MCF 10A (cell line): ENCODE data around the gene AUTS2. TPM values are rescaled to one million over a fixed set of nuclear protein-coding genes. Genes with fewer than 3 reads are reported as not detected.

ENCODE experiments used
- BruUV-seq: library from RNA; stranded (reverse); fragments of 400-500 nt; replicated peaks from 2 replicates; lab custom pipeline; 2021; lab: Mats Ljungman, UMichigan
- CTCF ChIA-PET: fragments of 300-600 bp; sonication (Branson Sonifier 250); formaldehyde crosslinking; extraction: SDS; loops from one replicate; lab custom pipeline; 2021; ENCODE audit warnings: antibody characterized with exemption, inconsistent platforms; lab: Yijun Ruan, JAX
- POLR2A ChIA-PET: fragments of 300-600, 350-650 bp; sonication (Branson Sonifier 250); formaldehyde crosslinking; extraction: SDS; loops from one replicate; lab custom pipeline; 2020; ENCODE audit warnings: antibody characterized with exemption, inconsistent platforms; lab: Yijun Ruan, JAX
- DNase-seq: peaks from one replicate; pipeline ENCODE4 v3.0.0-alpha.2; 2018; ENCODE audit not compliant: unreplicated experiment
- H3K27ac Mint-ChIP-seq: one replicate; pipeline ENCODE4 v1.8.0; 2022; ENCODE audit warnings: mild to moderate bottlenecking, low read depth, mixed read lengths; ENCODE audit not compliant: unreplicated experiment
- H3K27me3 Mint-ChIP-seq: one replicate; pipeline ENCODE4 v1.8.0; 2022; ENCODE audit warnings: mixed read lengths; ENCODE audit not compliant: insufficient read depth, unreplicated experiment
- H3K36me3 Mint-ChIP-seq: one replicate; pipeline ENCODE4 v1.8.0; 2022; ENCODE audit warnings: mild to moderate bottlenecking, moderate library complexity, mixed read lengths; ENCODE audit not compliant: insufficient read depth, unreplicated experiment
- H3K4me1 Mint-ChIP-seq: one replicate; pipeline ENCODE4 v1.8.0; 2022; ENCODE audit warnings: mixed read lengths; ENCODE audit not compliant: insufficient read depth, unreplicated experiment
- H3K4me3 Mint-ChIP-seq: one replicate; pipeline ENCODE4 v1.8.0; 2022; ENCODE audit warnings: mild to moderate bottlenecking, moderate library complexity, mixed read lengths; ENCODE audit not compliant: unreplicated experiment
- H3K9me3 Mint-ChIP-seq: one replicate; pipeline ENCODE4 v1.8.0; 2022; ENCODE audit warnings: mixed read lengths; ENCODE audit not compliant: unreplicated experiment
- CTCF ChIP-seq: fragments of 200-600 bp; IDR thresholded peaks from one replicate; pipeline ENCODE4 v1.8.0; 2022; ENCODE audit warnings: antibody characterized with exemption, mild to moderate bottlenecking; ENCODE audit not compliant: unreplicated experiment
- intact Hi-C: fragments of 100-400 bp; cut with micrococcal nuclease; formaldehyde crosslinking; loops from 2 replicates; pipeline ENCODE4 v1.14.1; 2022
- total RNA-seq: library from RNA; stranded (reverse); gene quantifications from 2 replicates; pipeline ENCODE4 v1.2.3, GENCODE V29; 2022

AUTS2 gene
- total RNA-seq, 1 experiment from 2014 or later: 1.3 TPM

DNA sequence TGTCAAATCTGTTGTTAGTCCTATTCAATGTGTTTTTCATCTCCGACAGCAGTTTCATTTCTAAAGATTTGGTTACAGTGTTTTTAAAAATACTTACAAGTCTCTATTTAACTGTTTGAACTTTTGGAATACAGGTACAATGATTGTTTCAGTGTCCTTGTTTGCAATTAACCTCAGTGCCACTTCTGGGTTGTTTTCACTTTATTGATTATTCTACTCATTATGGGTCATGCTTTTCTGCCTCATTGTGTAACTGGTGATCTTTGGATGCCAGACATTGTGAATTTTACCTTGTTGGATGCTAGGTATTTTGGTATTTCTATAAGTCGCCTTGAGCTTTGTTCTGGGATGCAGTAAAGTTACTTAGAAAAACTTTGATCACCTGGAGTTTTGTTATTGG, 331.3 kb downstream of the AUTS2 start:
- Mint-ChIP-seq H3K9me3 (peaks cover 35% of the 10 kb centered on the region), H3K36me3 (no peaks in the 10 kb centered on the region), H3K27me3 (no peaks in the 10 kb centered on the region), H3K4me3 (no peak overlapping the region), H3K27ac (no peak overlapping the region), H3K4me1 (no peaks in the 10 kb centered on the region)
- intact Hi-C loops: no loop called here
- no peak for DNase-seq
- no TSS peak for BruUV-seq
- CTCF ChIA-PET: interaction anchor here (0.7 kb wide), 1 partner anchor 470 kb away, joined by 3 read pairs; no protein-coding TSS in a partner anchor
- POLR2A ChIA-PET: no interaction called here
- TF ChIP-seq CTCF: no peak

- no peak overlapping the region for H3K4me3 Mint-ChIP-seq
- H3K36me3 Mint-ChIP-seq: no peaks in the 10 kb centered on the region
- intact Hi-C loops: no loop called here
- peaks cover 28% of the 10 kb centered on the region for H3K9me3 Mint-ChIP-seq
- no peaks in the 10 kb centered on the region for H3K27me3 Mint-ChIP-seq
- DNase-seq: no peak
- ChIA-PET CTCF (interaction anchor here (0.6 kb wide), 2 partner anchors 111 to 870 kb away, joined by 4 to 5 read pairs; no protein-coding TSS in a partner anchor), POLR2A (no interaction called here)
- H3K4me1 Mint-ChIP-seq: no peaks in the 10 kb centered on the region
- no peak for TF ChIP-seq CTCF
- no peak overlapping the region for H3K27ac Mint-ChIP-seq
- no TSS peak for BruUV-seq
These were observed 333.9 kb downstream of the AUTS2 start for GRCh38 chr7:69932034-69932628.

GRCh38 chr7:69934144-69934903, 336.0 kb downstream of the AUTS2 start:
- POLR2A ChIA-PET: no interaction called here
- Mint-ChIP-seq H3K9me3 (peaks cover 24% of the 10 kb centered on the region), H3K27ac (no peak overlapping the region), H3K36me3 (no peaks in the 10 kb centered on the region), H3K27me3 (no peaks in the 10 kb centered on the region), H3K4me1 (no peaks in the 10 kb centered on the region), H3K4me3 (no peak overlapping the region)
- DNase-seq: no peak
- no TSS peak for BruUV-seq
- CTCF ChIA-PET: no interaction called here
- intact Hi-C loops: no loop called here
- no peak for TF ChIP-seq CTCF

- intact Hi-C loops: no loop called here
These were observed 336.8 kb downstream of the AUTS2 start for GRCh38 chr7:69935107-69935506.

More at GRCh38 chr7:69935107-69935506, 336.8 kb downstream of the AUTS2 start:
- TF ChIP-seq CTCF: no peak
- Mint-ChIP-seq H3K36me3 (no peaks in the 10 kb centered on the region), H3K4me3 (no peak overlapping the region), H3K27ac (no peak overlapping the region), H3K9me3 (peaks cover 18% of the 10 kb centered on the region), H3K27me3 (no peaks in the 10 kb centered on the region), H3K4me1 (no peaks in the 10 kb centered on the region)
- ChIA-PET POLR2A (no interaction called here), CTCF (interaction anchor here (0.5 kb wide), 1 partner anchor 1441 kb away, joined by 5 read pairs; no protein-coding TSS in a partner anchor)
- DNase-seq: no peak
- BruUV-seq: no TSS peak
